Activated CD4-positive, alpha-beta T cell treated with anti-CD3 and anti-CD28 coated beads, Interleukin-2, Interleukin-4, amounts not matched to agents 100 ng/mL and 50 ng/mL, durations not matched to agents 16 hours and 8 hours (primary cell): Measurements from ENCODE around the gene TOR2A.
"Not testable (repeated sequence)": the region's sequence is repeated elsewhere in the genome, so short reads cannot be mapped to it uniquely, and the experiment has no call there.

Source experiments
- DNase-seq: peaks from one replicate; pipeline ENCODE4 v3.0.0-alpha.2; 2020; ENCODE audit warnings: low spot score

TOR2A gene

GRCh38 chr9:127768698-127769097 is 33.6 kb upstream of the TOR2A start:
- no peak for DNase-seq

DNA sequence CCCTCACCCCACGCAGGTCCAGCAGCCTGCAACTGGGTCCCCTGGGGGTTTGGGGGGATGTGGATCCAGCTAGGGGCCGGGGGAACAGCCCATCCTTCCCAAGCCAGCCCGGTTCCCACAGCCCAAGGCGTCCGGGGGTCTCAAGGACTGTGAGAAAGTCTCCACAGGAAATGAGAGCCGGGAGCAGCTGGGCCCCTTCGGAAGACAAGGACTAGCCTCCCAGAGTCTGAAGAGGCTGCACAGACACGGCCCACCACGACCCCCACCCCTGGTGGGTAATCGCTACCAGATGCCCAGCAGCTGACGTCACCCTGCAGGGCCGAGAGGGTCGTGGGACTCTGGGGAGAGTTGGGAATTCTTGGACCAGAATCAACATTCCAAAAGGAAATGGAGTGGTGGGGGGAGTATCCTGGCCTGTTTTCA is 32.8 kb upstream of the TOR2A start:
- no peak for DNase-seq

GRCh38 chr9:127767410-127767809 is 32.3 kb upstream of the TOR2A start:
- DNase-seq, result no peak

GRCh38 chr9:127765418-127765817 is 30.3 kb upstream of the TOR2A start:
- no peak for DNase-seq

DNA sequence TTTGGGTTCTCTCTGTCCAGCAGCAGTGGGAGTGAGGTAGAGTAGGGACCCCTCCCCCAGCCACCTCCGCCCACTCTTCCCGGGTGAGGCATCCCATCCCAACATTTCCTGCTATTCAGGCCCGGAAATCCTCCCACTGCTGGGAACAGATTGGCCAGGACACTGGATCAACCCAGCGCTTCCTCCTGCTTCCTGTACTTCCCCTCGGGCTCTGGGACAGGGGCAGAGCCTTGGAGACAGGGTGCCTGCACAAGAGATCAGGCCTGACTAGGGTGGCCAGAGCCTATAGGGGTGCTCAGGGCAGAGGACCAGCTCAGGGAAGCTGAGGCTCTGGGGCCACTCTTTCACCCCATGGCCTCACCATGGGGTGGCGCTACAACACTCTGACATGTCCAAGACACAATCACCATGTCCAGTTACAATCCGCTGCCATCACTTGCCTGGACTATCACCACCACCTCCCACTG is 28.9 kb upstream of the TOR2A start:
- no peak for DNase-seq

DNA sequence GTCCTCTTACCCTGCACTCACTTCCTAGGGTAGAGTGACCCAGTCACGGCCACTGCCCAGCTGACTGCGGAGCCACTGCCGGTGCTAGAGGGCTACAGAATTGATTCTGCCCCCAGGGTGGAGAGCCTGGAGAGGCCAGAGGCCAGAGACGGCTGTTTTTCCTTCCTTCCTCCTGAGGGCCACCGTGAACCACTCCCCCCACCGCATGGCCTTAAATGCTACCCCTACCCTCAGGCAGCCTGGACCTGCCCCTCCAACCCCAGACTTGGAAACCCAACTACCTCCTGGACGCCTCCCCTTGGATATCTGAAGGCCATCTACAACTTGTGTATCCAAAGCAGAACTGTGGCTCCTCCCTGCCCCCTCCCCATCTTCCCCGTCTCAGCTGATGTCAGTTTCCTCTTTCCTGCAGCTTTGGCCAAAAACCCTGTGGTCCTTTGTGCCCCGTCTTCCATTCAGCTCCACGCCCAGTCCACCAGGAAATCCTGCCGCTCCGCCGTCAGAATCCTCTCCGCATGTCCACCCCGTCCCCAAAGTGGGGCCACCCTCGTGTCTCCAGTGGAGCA is 27.1 kb upstream of the TOR2A start:
- no peak for DNase-seq

GRCh38 chr9:127761491-127761956 is 26.4 kb upstream of the TOR2A start:
- no peak for DNase-seq

DNA sequence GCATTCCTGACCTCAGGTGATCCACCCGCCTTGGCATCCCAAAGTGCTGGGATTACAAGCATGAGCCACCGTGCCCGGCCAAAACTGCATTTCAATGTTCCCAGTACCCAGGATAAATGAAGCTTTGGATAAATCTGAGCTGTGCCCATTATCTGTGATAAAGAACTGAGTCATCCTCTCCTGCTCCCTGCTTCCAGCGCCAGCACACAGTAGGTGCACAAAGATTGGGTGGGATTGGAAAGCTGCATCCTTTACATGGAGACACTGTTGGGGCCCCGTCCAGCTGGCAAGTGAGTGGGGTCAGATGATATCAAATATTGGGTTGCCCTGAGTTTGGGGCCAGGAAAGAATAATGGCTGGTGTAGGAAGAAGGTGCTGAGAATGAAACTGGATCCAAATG is 26.0 kb upstream of the TOR2A start:
- no peak for DNase-seq

- no peak for DNase-seq
These were observed 23.7 kb upstream of the TOR2A start for GRCh38 chr9:127758843-127759242.

- not testable (repeated sequence) for DNase-seq
These were observed 21.7 kb upstream of the TOR2A start for GRCh38 chr9:127756776-127757175.

DNA sequence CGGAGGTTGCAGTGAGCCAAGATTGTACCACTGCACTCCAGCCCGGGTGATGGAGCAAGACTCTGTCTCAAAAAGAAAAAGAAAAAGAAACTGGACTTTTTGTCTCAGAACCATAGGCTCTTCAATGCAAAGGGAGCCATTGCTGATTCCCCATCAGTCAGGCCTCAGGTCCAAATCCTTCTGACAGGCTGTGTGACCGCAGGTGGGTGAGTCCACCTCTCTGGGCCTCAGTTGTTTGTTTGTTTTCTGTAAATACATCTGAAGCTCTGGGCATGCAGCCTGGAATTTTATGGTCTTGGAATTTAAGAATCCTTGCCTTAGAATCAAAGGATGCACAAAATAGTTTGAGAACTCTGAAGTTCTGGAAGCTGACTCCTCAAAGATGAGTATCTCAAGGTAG is 21.1 kb upstream of the TOR2A start:
- no peak for DNase-seq

DNA sequence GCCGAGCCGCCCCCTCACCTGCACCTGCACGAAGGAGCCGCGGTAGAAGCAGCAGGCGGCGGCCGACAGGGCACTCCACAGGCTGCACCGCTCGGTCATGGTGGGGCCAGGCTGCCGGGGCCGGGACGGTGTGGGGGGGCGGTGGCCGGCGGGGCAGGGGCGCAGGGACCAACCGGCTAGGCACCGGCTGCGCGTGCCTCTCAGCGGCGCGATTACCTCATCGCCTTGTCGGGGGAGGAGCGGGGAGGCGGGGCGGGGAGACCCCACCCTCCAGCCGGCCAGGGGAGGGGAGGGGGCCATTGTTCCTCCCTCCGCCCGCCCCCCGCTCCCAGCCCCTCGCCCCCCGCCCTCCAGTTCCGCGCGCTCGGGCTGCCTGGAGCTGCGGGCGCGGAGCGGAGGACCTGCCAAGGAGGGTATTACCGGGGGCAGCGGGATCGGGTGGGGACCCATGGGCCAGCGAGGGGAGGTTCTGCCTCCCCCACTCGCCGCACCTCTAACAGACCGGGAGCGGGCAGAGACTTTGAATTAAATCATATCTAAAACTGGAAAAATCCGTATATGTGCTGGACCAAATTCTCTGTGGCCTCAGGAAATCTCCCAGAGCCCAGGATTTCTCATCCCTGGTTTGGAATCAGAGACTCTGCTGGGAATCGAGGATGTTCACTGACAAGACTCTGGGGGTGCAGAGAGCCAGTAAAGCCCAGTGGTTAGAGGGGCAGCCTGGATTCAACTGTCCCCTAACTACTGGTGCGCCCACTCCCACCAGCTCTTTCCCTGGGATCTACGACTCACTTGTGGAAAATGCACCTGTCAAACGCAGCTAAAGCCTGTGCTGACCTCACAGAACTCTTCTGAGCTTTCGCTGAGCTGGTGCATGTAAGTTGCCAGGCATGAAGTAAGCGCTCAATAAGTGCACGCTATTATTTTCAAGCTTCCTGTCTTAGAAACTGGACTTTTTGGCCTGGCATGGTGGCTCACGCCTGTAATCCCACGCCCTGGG is 20.3 kb upstream of the TOR2A start:
- no peak for DNase-seq

- DNase-seq, result no peak
These were observed 19.3 kb upstream of the TOR2A start for GRCh38 chr9:127754099-127755060.

GRCh38 chr9:127753622-127754021 is 18.5 kb upstream of the TOR2A start:
- DNase-seq, result no peak

DNA sequence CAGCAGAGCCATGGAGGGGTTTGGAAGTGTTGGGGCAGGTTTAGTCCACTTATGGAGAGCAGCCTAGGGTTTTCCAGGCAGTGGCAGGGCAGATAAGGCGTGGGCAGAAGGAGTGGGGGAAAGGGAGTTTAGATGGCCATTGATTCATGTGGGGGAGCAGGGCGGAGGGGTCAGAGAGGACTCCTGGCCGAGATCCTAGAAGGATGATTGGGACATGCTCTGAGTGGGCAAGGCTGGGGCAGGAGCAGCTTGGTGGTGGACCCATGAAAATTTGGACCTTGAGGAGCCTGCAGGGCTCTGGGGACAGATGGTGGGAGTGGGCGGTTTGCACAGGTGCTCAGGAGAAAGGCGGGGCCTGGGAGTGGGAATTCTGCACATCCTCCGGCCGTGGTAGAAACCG is 18.1 kb upstream of the TOR2A start:
- DNase-seq, result no peak

DNA sequence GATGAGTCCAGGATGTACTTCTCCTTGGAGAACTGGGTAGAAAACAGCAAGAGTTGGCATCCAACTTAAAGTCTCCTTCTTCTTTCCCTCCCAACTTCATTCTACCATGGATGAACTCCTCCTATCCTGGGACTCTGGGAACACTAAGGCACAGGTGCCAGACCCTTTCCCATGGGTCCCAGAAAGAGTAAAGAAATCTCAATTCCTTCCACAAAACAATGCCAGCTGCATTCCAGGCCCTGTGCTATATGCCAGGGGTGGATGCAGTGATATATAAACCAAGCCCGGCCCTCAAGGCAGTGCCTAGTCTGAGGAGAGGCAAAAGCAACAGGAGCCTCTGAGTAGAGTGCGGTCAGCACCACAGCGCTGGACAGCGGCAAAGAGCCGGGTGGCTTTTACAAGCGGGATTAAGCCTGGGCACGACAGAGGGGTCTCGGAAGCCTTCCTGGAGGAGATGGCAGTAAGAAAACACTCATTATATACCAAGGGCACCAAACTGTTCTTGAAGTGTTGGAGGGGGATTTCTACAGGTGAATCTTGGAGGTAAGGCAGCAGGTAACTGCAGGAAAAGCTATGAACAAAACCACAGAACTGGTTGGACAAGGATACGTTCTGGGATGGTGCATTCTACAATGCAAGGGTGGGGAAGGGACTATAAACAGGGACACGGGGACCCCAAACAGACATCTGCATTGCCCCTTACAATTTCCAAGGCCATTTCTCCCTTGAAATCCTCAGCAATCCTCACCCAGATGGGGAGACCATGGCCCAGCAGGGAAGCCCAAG is 16.4 kb upstream of the TOR2A start:
- DNase-seq, result no peak

DNA sequence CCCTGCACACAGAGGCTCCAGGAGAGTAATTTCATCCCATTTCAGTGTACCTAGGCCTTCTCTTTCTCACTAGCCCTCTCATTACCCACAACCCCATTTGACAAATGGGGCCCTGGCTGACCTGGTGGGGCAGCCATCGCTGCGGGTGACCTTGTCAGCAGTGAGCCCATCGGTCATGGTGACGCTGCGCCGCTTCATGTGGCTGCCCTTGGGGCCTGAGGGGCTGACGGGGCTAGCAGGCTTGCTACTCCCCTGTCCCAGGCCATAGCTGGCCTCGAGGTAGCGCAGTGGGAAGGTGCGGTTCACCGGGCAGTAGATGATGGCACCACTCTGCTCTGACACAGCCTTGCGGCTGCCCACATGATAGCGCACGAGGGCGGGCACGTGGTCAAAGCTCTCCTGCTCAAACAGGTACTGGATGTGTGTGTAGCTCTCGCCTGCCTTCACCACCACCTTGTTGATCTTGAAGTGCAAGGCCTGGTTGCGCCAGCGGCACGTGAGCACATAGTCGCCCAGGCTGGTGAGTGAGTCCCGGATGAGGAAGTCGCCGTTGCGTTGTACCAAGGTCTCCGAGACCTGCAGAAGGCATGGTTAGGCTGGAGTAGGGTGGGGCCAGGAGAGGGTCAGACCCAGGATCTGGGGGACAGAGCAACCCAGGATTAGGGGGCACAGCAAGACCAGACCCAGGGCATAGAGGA is 14.1 kb upstream of the TOR2A start:
- DNase-seq, result no peak

- DNase-seq, result no peak
These were observed 12.0 kb upstream of the TOR2A start for GRCh38 chr9:127746959-127747569.

DNA sequence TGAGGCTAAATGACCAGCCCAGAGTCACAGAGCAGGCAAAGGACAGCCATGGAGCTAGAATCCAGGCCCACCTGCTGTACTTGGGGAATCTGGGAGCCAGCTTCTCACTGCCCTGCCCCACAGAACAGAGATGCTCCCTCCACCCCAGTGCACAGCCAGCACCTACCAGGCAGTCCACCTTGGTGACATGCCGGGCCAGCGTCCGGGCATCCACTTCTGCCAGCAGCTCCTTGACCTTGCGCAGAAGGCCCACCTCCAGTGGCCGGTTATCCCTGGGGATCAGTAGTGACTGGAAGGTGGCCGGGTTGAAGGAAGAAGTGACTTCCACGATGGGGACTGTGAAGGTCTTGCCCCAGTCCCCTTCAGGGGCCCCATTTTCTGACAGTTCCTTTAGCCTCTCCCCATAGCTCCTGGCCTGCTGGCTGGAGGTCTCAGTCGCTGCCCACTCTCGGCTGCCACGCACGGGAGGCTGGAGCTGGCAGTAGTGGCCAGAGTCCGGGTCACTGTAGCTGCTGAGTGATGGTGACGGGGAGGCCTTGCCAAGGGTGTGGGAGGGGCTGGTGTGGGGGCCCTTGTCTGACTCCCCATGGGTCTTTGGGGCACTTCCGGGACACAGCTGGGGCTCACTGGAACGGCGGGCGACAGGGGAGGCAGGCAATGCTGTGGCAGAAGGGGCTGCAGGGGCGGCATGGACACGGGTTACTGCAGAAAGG is 9.5 kb upstream of the TOR2A start:
- no peak for DNase-seq
